Activated CD8-positive, alpha-beta memory T cell treated with anti-CD3 and anti-CD28 coated beads for 24 hours (primary cell): Measurements from ENCODE around the gene STK11.

Experiments
- DNase-seq: peaks from one replicate; pipeline ENCODE4 v3.0.0-alpha.2; 2020

The STK11 gene

GRCh38 chr19:1263188-1263587 lies 57.6 kb downstream of the STK11 start:
- no peak for DNase-seq

- DNase-seq = no peak
Measured at GRCh38 chr19:1264801-1265614, 59.4 kb downstream of the STK11 start.

- DNase-seq = peak; percentile 80
Measured at GRCh38 chr19:1265615-1266128, 60.1 kb downstream of the STK11 start.

- peak; percentile 94 for DNase-seq
Measured at GRCh38 chr19:1266129-1266915, 60.7 kb downstream of the STK11 start.

GRCh38 chr19:1266916-1267476 lies 61.4 kb downstream of the STK11 start:
- peak; percentile 91 for DNase-seq

GRCh38 chr19:1267477-1268225 lies 62.1 kb downstream of the STK11 start:
- DNase-seq = no peak

- DNase-seq = no peak
Measured at GRCh38 chr19:1268226-1269064, 62.9 kb downstream of the STK11 start.

GRCh38 chr19:1269065-1269477 lies 63.5 kb downstream of the STK11 start, which contains the start of gene CIRBP:
TSS of gene CIRBP (plus strand) at chr19:1269332. CDS start at chr19:1270934, 1,602 bp downstream.
- DNase-seq = peak; percentile 99

GRCh38 chr19:1269478-1270212 lies 64.1 kb downstream of the STK11 start:
- peak; percentile 95 for DNase-seq

- DNase-seq = no peak
Measured at GRCh38 chr19:1270213-1270853, 64.8 kb downstream of the STK11 start.

GRCh38 chr19:1270854-1271527 lies 65.4 kb downstream of the STK11 start:
- DNase-seq = no peak

GRCh38 chr19:1271528-1272422 lies 66.2 kb downstream of the STK11 start:
- DNase-seq = no peak

- DNase-seq = no peak
Measured at GRCh38 chr19:1272423-1273262, 67.1 kb downstream of the STK11 start.

GRCh38 chr19:1273263-1274041 lies 67.9 kb downstream of the STK11 start:
- DNase-seq = no peak

GRCh38 chr19:1274081-1274851 lies 68.7 kb downstream of the STK11 start:
- DNase-seq = peak; percentile 70

GRCh38 chr19:1274852-1275259 lies 69.3 kb downstream of the STK11 start:
- DNase-seq = peak; percentile 72
